Cardiac fibroblast (primary cell): ENCODE results near the gene ACBD6.

Source experiments
- DNase-seq, 2 donors: peaks; one replicate each; pipeline versions ENCODE4 v3.0.0 to v3.0.0-alpha.2; 2010; ENCODE audit warnings: low read depth in 2 of 2
- H3K4me3 ChIP-seq, 2 donors: replicated peaks in 1 of 2; 1 replicate in 1 of 2; 2 replicates in 1 of 2; pipeline ENCODE4 v1.5.1; 2011; ENCODE audit warnings: low read depth in 2 of 2, low read length in 2 of 2, mild to moderate bottlenecking in 2 of 2, moderate library complexity in 1 of 2
- CTCF ChIP-seq: IDR thresholded peaks from one replicate; pipeline ENCODE4 v1.5.1; 2011; ENCODE audit warnings: low read depth, mild to moderate bottlenecking, low read length, inconsistent platforms

The ACBD6 gene

GRCh38 chr1:180267761-180268555 is 234.4 kb downstream of the ACBD6 start:
- H3K4me3 ChIP-seq: no peak overlapping the region
- DNase-seq: no peak
- TF ChIP-seq CTCF: no peak

GRCh38 chr1:180267211-180267561 is 235.2 kb downstream of the ACBD6 start:
- no peak for DNase-seq
- TF ChIP-seq CTCF: no peak

GRCh38 chr1:180266275-180267210 is 235.8 kb downstream of the ACBD6 start:
- no peak for TF ChIP-seq CTCF

More at GRCh38 chr1:180267211-180267561, 235.2 kb downstream of the ACBD6 start:
- no peak overlapping the region for H3K4me3 ChIP-seq

GRCh38 chr1:180265871-180266270 is 236.5 kb downstream of the ACBD6 start:
- no peak overlapping the region for H3K4me3 ChIP-seq
- DNase-seq: no peak
- no peak for TF ChIP-seq CTCF

More at GRCh38 chr1:180266275-180267210, 235.8 kb downstream of the ACBD6 start:
- no peak for DNase-seq
- H3K4me3 ChIP-seq: no peak overlapping the region

- H3K4me3 ChIP-seq: no peak overlapping the region
- TF ChIP-seq CTCF: no peak
- DNase-seq: no peak
These were observed 237.2 kb downstream of the ACBD6 start for GRCh38 chr1:180265201-180265600.

- no peak for TF ChIP-seq CTCF
- H3K4me3 ChIP-seq: no peak overlapping the region
These were observed 237.8 kb downstream of the ACBD6 start for GRCh38 chr1:180264595-180264994.

More at GRCh38 chr1:180264595-180264994, 237.8 kb downstream of the ACBD6 start:
- no peak for DNase-seq
